ENCODE measurements around the gene FAM78B. TPM values are rescaled to one million over a fixed set of nuclear protein-coding genes. Genes with fewer than 3 reads are reported as not detected.

The FAM78B gene
- total RNA-seq, 2 experiments from 2014 or later, result 0.11 TPM; not detected in 1

DNA sequence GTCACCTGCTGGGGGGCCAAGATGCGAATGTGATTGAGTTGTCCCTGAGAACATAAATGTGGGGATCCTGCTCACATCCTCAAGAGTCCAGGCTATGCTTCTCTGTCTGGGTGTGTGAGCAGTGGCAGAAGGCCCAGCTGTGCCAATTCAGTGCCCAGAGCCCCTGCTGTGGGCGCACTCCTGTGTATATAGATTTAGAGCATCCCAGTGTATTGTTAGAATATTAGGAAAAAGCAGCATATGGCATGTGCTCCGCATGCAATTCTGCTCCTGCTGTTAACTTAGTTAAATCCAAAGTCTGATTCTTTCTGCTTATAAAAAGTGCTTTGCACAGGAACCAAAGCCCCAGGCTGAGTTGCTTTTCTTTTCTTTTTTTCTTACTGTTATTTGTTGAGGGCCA is 37.8 kb downstream of the FAM78B start:
- Mint-ChIP-seq H3K9me3 (no peaks in the 10 kb centered on the region), H3K4me1 (ENCODE audit: low read depth) (no peaks in the 10 kb centered on the region), H3K27ac (no peak overlapping the region), H3K27me3 (no peaks in the 10 kb centered on the region), H3K4me3 (no peak overlapping the region), H3K36me3 (ENCODE audit: low read depth) (no peaks in the 10 kb centered on the region)
- Histone ChIP-seq H3K27me3 (ENCODE audit: control insufficient read depth in 1 of 2, insufficient read depth in 2 of 2, low read length in 2 of 2) (no peaks in the 10 kb centered on the region), H3K4me1 (ENCODE audit: insufficient read depth, low read length) (no peaks in the 10 kb centered on the region), H3K4me3 (ENCODE audit: low read length) (no peak overlapping the region), H3K27ac (ENCODE audit: low read depth in 1 of 2, low read length in 2 of 2) (no peak overlapping the region), H3K9me3 (ENCODE audit: control insufficient read depth in 1 of 2, insufficient read depth in 1 of 2, low read length in 2 of 2) (peaks cover 0 to 4% of the 10 kb centered on the region in 2 experiments), H3K36me3 (ENCODE audit: insufficient read depth, low read length) (no peaks in the 10 kb centered on the region)
- no peak for ATAC-seq (ENCODE audit: poor library complexity)
- DNase-seq, result no peak
- intact Hi-C loops (cut with DNase I, micrococcal nuclease), result no loop called here
- ChIA-PET CTCF (no interaction called here), POLR2A (no interaction called here)
- TF ChIP-seq CTCF (IDR thresholded peaks at IDR 0.05), result no peak

DNA sequence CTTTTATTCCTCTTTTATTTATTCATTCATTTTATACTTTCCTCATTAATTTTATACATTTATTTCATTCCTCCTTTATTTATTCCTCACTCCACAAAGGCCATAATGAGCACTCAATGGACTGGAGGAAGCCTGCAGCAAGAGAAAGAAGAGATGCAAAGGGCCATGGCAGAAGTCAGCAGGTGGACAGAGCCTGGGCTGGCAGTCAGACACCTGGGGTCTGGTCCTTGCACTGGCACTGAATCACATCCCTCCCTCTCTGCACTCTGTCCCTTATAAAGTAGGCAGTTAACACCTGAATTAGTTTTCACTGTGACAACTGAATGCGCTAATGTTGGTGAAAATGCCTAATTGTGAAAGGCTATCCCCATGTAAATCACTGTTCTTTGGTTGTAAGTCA is 38.6 kb downstream of the FAM78B start:
- no peaks in the 10 kb centered on the region for H3K9me3 Mint-ChIP-seq
- Histone ChIP-seq H3K27ac (ENCODE audit: low read depth in 1 of 2, low read length in 2 of 2) (no peak overlapping the region), H3K4me1 (ENCODE audit: insufficient read depth, low read length) (no peaks in the 10 kb centered on the region), H3K36me3 (ENCODE audit: insufficient read depth, low read length) (no peaks in the 10 kb centered on the region), H3K4me3 (ENCODE audit: low read length) (no peak overlapping the region), H3K9me3 (ENCODE audit: control insufficient read depth in 1 of 2, insufficient read depth in 1 of 2, low read length in 2 of 2) (no peaks in the 10 kb centered on the region), H3K27me3 (ENCODE audit: control insufficient read depth in 1 of 2, insufficient read depth in 2 of 2, low read length in 2 of 2) (no peaks in the 10 kb centered on the region)
- no peaks in the 10 kb centered on the region for H3K36me3 Mint-ChIP-seq (ENCODE audit: low read depth)
- H3K4me3 Mint-ChIP-seq, result no peak overlapping the region
- no peaks in the 10 kb centered on the region for H3K4me1 Mint-ChIP-seq (ENCODE audit: low read depth)
- H3K27ac Mint-ChIP-seq, result no peak overlapping the region
- intact Hi-C loops (cut with DNase I, micrococcal nuclease), result no loop called here
- no peak for TF ChIP-seq CTCF (IDR thresholded peaks at IDR 0.05)
- ChIA-PET CTCF (no interaction called here), POLR2A (no interaction called here)
- no peak for ATAC-seq (ENCODE audit: poor library complexity)
- no peak for DNase-seq
- no peaks in the 10 kb centered on the region for H3K27me3 Mint-ChIP-seq

- Mint-ChIP-seq H3K4me1 (ENCODE audit: low read depth) (no peaks in the 10 kb centered on the region), H3K27me3 (no peaks in the 10 kb centered on the region), H3K9me3 (no peaks in the 10 kb centered on the region), H3K36me3 (ENCODE audit: low read depth) (no peaks in the 10 kb centered on the region), H3K4me3 (no peak overlapping the region), H3K27ac (no peak overlapping the region)
- DNase-seq, result no peak
- Histone ChIP-seq H3K4me3 (ENCODE audit: low read length) (no peak overlapping the region), H3K4me1 (ENCODE audit: insufficient read depth, low read length) (no peaks in the 10 kb centered on the region), H3K27ac (ENCODE audit: low read depth in 1 of 2, low read length in 2 of 2) (no peak overlapping the region), H3K9me3 (ENCODE audit: control insufficient read depth in 1 of 2, insufficient read depth in 1 of 2, low read length in 2 of 2) (no peaks in the 10 kb centered on the region), H3K36me3 (ENCODE audit: insufficient read depth, low read length) (no peaks in the 10 kb centered on the region), H3K27me3 (ENCODE audit: control insufficient read depth in 1 of 2, insufficient read depth in 2 of 2, low read length in 2 of 2) (no peaks in the 10 kb centered on the region)
- ATAC-seq (ENCODE audit: poor library complexity), result no peak
- POLR2A ChIA-PET, result no interaction called here
- intact Hi-C loops (cut with DNase I, micrococcal nuclease), result no loop called here
- TF ChIP-seq CTCF (IDR thresholded peaks at IDR 0.05), result no peak
- CTCF ChIA-PET, result no interaction called here
These were observed 39.8 kb downstream of the FAM78B start for GRCh38 chr1:166127003-166127402.
